HepG2 (cell line): ENCODE results near the gene PDIA4. TPM values are rescaled to one million over a fixed set of nuclear protein-coding genes. Genes with fewer than 3 reads are reported as not detected.
A peak's percentile ranks its signal among the peaks of the same experiment; 100 is the strongest.

Source experiments
- ATAC-seq: fragments of 200-7000 bp; cut with Tn5 transposase; 3 replicates; pipeline ENCODE4 v1.9.1; 2020; ENCODE audit warnings: mild to moderate bottlenecking, moderate library complexity
- BruUV-seq: library from RNA; stranded (reverse); fragments of 400-500 nt; replicated peaks from 2 replicates; lab custom pipeline; 2021; lab: Mats Ljungman, UMichigan
- CTCF ChIA-PET: fragments of 300-600 bp; formaldehyde crosslinking; extraction: SDS; loops from one replicate; lab custom pipeline; 2021; ENCODE audit warnings: low total read pairs, inconsistent platforms, low intra/inter-chr PET ratio; lab: Yijun Ruan, JAX
- POLR2A ChIA-PET: fragments of 350-600 bp; sonication (Branson Sonifier 250); formaldehyde crosslinking; loops from one replicate; lab custom pipeline; 2020; ENCODE audit warnings: antibody characterized with exemption, inconsistent platforms; lab: Yijun Ruan, JAX
- DNase-seq: peaks from one replicate; pipeline ENCODE4 v3.0.0-alpha.2; 2015; ENCODE audit warnings: low spot score
- FAIRE-seq: peaks from 3 replicates; lab custom pipeline; 2011; peaks lifted over from hg19 to GRCh38; lab: Jason Lieb, UNC
- H2AFZ ChIP-seq: one replicate; pipeline ENCODE4 v1.6.1; 2011; ENCODE audit warnings: low read length, inconsistent platforms
- H3K27ac ChIP-seq: fragments of 300-600 bp; 3 replicates; pipeline ENCODE4 v1.8.0; 2011; ENCODE audit warnings: mixed run types, mild to moderate bottlenecking, mixed read lengths, low read length, inconsistent platforms; ENCODE audit not compliant: insufficient read depth; ENCODE audit errors: extremely low read length
- H3K27me3 ChIP-seq, 2 experiments: fragments of 200-600 bp in 1 of 2; 2 replicates in 1 of 2; 3 replicates in 1 of 2; pipeline versions ENCODE4 v1.6.0 to v1.8.0; 2011; ENCODE audit warnings: low read length in 2 of 2, mild to moderate bottlenecking in 2 of 2, moderate library complexity in 2 of 2, inconsistent platforms in 1 of 2; ENCODE audit not compliant: insufficient read depth in 2 of 2, control insufficient read depth in 1 of 2
- H3K36me3 ChIP-seq, 2 experiments: fragments of 200-600 bp in 1 of 2; replicated peaks in 1 of 2; 2 replicates in 1 of 2; 3 replicates in 1 of 2; pipeline versions ENCODE4 v1.5.1 to v1.8.0; 2011; ENCODE audit warnings: low read length in 2 of 2, inconsistent platforms in 1 of 2; ENCODE audit not compliant: insufficient read depth in 2 of 2, control insufficient read depth in 1 of 2
- H3K4me1 ChIP-seq: 2 replicates; pipeline ENCODE4 v1.5.1; 2012; ENCODE audit warnings: low read length, inconsistent platforms; ENCODE audit not compliant: insufficient read depth
- H3K4me2 ChIP-seq: 2 replicates; pipeline ENCODE4 v1.6.0; 2011; ENCODE audit warnings: low read depth, low read length, inconsistent platforms
- H3K4me3 ChIP-seq, 3 experiments: fragments of 200-600 bp in 1 of 3; sonication (generic), shearing (Covaris generic) in 1 of 3; replicated peaks in 1 of 3; 2 replicates each; pipeline ENCODE4 v1.5.1; 2011 to 2016; ENCODE audit warnings: low read length in 3 of 3, inconsistent platforms in 2 of 3, low read depth in 2 of 3, mild to moderate bottlenecking in 2 of 3, control low read depth in 1 of 3, mixed read lengths in 1 of 3; ENCODE audit not compliant: insufficient read depth in 1 of 3
- H3K79me2 ChIP-seq: one replicate; pipeline ENCODE4 v1.6.1; 2011; ENCODE audit warnings: low read length, inconsistent platforms; ENCODE audit not compliant: insufficient read depth
- H3K9ac ChIP-seq: 2 replicates; pipeline ENCODE4 v1.6.0; 2011; ENCODE audit warnings: mild to moderate bottlenecking, low read depth, low read length, inconsistent platforms; ENCODE audit not compliant: insufficient read depth
- H3K9me3 ChIP-seq: 2 replicates; pipeline ENCODE4 v1.5.1; 2012; ENCODE audit warnings: mild to moderate bottlenecking, low read length
- H4K20me1 ChIP-seq: 2 replicates; pipeline ENCODE4 v1.6.0; 2011; ENCODE audit warnings: inconsistent platforms, mild to moderate bottlenecking, low read length, moderate library complexity; ENCODE audit not compliant: insufficient read depth
- CHD4 ChIP-seq: fragments of 200-600 bp; sonication (generic); IDR thresholded peaks from 2 replicates; pipeline ENCODE4 v1.7.0; 2017; ENCODE audit warnings: mild to moderate bottlenecking, low read length, borderline replicate concordance
- ELF3 ChIP-seq: IDR thresholded peaks from 2 replicates; pipeline ENCODE4 v1.6.1; 2016; ENCODE audit warnings: missing genetic modification reagents, missing compliant biosample characterization
- FOXP1 ChIP-seq, 2 experiments: fragments of 450-650 bp in 1 of 2; IDR thresholded peaks; 2 replicates each; pipeline ENCODE4 v1.6.1; 2017 to 2018; ENCODE audit warnings: antibody characterized with exemption in 1 of 2
- HCFC1 ChIP-seq: fragments of 150-350 bp; IDR thresholded peaks from 2 replicates; pipeline ENCODE4 v1.6.1; 2014; ENCODE audit warnings: low read depth, low read length
- NFAT5 ChIP-seq: sonication (generic); formaldehyde crosslinking; IDR thresholded peaks from 2 replicates; pipeline ENCODE4 v1.4.0; 2020; ENCODE audit warnings: missing genetic modification reagents
- NFKB2 ChIP-seq: sonication (generic); formaldehyde crosslinking; IDR thresholded peaks from 2 replicates; pipeline ENCODE4 v1.4.0; 2020; ENCODE audit warnings: missing genetic modification reagents, borderline replicate concordance
- NR2C2 ChIP-seq: sonication (generic); formaldehyde crosslinking; IDR thresholded peaks from 2 replicates; pipeline ENCODE4 v1.4.0; 2020; ENCODE audit warnings: missing genetic modification reagents, mild to moderate bottlenecking, moderate library complexity, borderline replicate concordance
- NR2F1 ChIP-seq, 2 experiments: fragments of 450-650 bp in 1 of 2; formaldehyde crosslinking in 1 of 2; IDR thresholded peaks; 2 replicates each; pipeline versions ENCODE4 v1.5.0 to v1.6.1; 2016 to 2020; ENCODE audit warnings: mild to moderate bottlenecking in 1 of 2, missing compliant biosample characterization in 1 of 2, missing genetic modification reagents in 1 of 2, moderate library complexity in 1 of 2
- SAFB2 ChIP-seq: sonication (generic); formaldehyde crosslinking; IDR thresholded peaks from 2 replicates; pipeline ENCODE4 v1.5.1; 2020; ENCODE audit warnings: missing genetic modification reagents, low read depth, mild to moderate bottlenecking, borderline replicate concordance
- SKIL ChIP-seq: sonication (generic); formaldehyde crosslinking; IDR thresholded peaks from 2 replicates; pipeline ENCODE4 v1.8.0; 2022; ENCODE audit warnings: missing genetic modification reagents, mild to moderate bottlenecking, moderate library complexity, borderline replicate concordance
- SYNCRIP ChIP-seq: fragments of 200-400 bp; formaldehyde crosslinking; IDR thresholded peaks from 2 replicates; pipeline ENCODE4 v1.6.1; 2018; ENCODE audit warnings: mild to moderate bottlenecking, low read depth, low read length; ENCODE audit not compliant: insufficient read depth
- THAP11 ChIP-seq: IDR thresholded peaks from 2 replicates; pipeline ENCODE4 v1.6.1; 2016; ENCODE audit warnings: missing biosample characterization, missing genetic modification reagents
- ZBTB3 ChIP-seq: sonication (generic); formaldehyde crosslinking; IDR thresholded peaks from 2 replicates; pipeline ENCODE4 v1.4.0; 2020; ENCODE audit warnings: low read depth, mild to moderate bottlenecking, moderate library complexity, missing genetic modification reagents, borderline replicate concordance
- ZFP37 ChIP-seq: sonication (generic); formaldehyde crosslinking; IDR thresholded peaks from 2 replicates; pipeline ENCODE4 v1.4.0; 2020; ENCODE audit warnings: missing genetic modification reagents, borderline replicate concordance
- ZMYM3 ChIP-seq: sonication (generic); formaldehyde crosslinking; IDR thresholded peaks from 2 replicates; pipeline ENCODE4 v1.5.1; 2020; ENCODE audit warnings: mild to moderate bottlenecking, missing genetic modification reagents
- ZNF143 ChIP-seq: sonication (generic); formaldehyde crosslinking; IDR thresholded peaks from 2 replicates; pipeline ENCODE4 v1.4.0; 2020; ENCODE audit warnings: missing genetic modification reagents
- ZNF354B ChIP-seq: sonication (generic); formaldehyde crosslinking; IDR thresholded peaks from 2 replicates; pipeline ENCODE4 v1.8.0; 2022; ENCODE audit warnings: mild to moderate bottlenecking, missing genetic modification reagents
- ZNF816 ChIP-seq: sonication (generic); formaldehyde crosslinking; IDR thresholded peaks from 2 replicates; pipeline ENCODE4 v1.8.0; 2022; ENCODE audit warnings: missing genetic modification reagents, mild to moderate bottlenecking, borderline replicate concordance
- ZNF83 ChIP-seq: sonication (generic); formaldehyde crosslinking; IDR thresholded peaks from 2 replicates; pipeline ENCODE4 v1.4.0; 2020; ENCODE audit warnings: missing genetic modification reagents, mild to moderate bottlenecking, borderline replicate concordance
- WGBS: methylation state at CpG from one replicate; pipeline ENCODE4 v1.1.6; 2017; ENCODE audit warnings: low lambda C conversion rate; 5-methylcytosine and 5-hydroxymethylcytosine counted together
- in situ Hi-C: cut with HindIII; loops from 2 replicates; pipeline ENCODE4 v1.10.0; 2017; ENCODE audit warnings: low pct_unique_long_range_greater_than_20kb; ENCODE audit not compliant: extremely low pct_ligation_motif_present
- intact Hi-C: fragments of 100-400 bp; cut with micrococcal nuclease; formaldehyde crosslinking; loops from one replicate; pipeline ENCODE4 v1.10.0; 2022; ENCODE audit not compliant: unreplicated experiment
- polyA plus RNA-seq, 8 experiments: library from polyadenylated mRNA; depleted of rRNA in 3 of 8; stranded (reverse) in 7 of 8; unstranded in 1 of 8; fragments of >200 nt; fragmentation: Illumina TruSeq in 4 of 8; extraction: Trizol in 4 of 8; gene quantifications; 2 replicates each; pipeline versions ENCODE4 v1.2.1 to v1.2.3, GENCODE V29; 2011 to 2016; ENCODE audit warnings: low read depth in 4 of 8, missing spikeins in 1 of 8, mixed read lengths in 1 of 8; ENCODE audit not compliant: insufficient read depth in 1 of 8
- total RNA-seq, 5 experiments: library from RNA; depleted of rRNA; stranded (reverse); fragments of >200 nt; fragmentation: Illumina TruSeq; extraction: Trizol; gene quantifications; 2 replicates each; pipeline ENCODE4 v1.2.3, GENCODE V29; 2016; ENCODE audit warnings: low read depth in 1 of 5

PDIA4 gene
- total and polyA plus RNA-seq, 2 of the 13 experiments (the other 11 are each of a cell fraction or from before 2014, with no cell fraction given): 278 to 402 TPM

- ChIA-PET POLR2A (interaction anchor here (2.4 kb wide), 1 partner anchor 9 kb away, joined by 6 read pairs; no protein-coding TSS in a partner anchor), CTCF (no interaction called here)
- DNase-seq (no peak), FAIRE-seq (no peak), ATAC-seq (peak; percentile 68)
- no peaks in the 10 kb centered on the region for H3K9me3 ChIP-seq
- no TSS peak for BruUV-seq
- H3K27ac ChIP-seq: no peak overlapping the region
- H3K9ac ChIP-seq: no peak overlapping the region
- H3K36me3 ChIP-seq: no peaks in the 10 kb centered on the region
- peaks cover 31% of the 10 kb centered on the region for H3K4me1 ChIP-seq
- in situ Hi-C loops (no loop called here), intact Hi-C loops (no loop called here)
- no peaks in the 10 kb centered on the region; a peak in 1 of 5 replicates for H3K27me3 ChIP-seq
- H3K79me2 ChIP-seq: no peaks in the 10 kb centered on the region
- 26% methylated on average over 2 of the region's 3 CpGs for WGBS
- H3K4me2 ChIP-seq: peak overlapping the region; percentile 64
- peak overlapping the region in 1 of 3 experiments; percentile 53; a peak in 1 of 6 replicates for H3K4me3 ChIP-seq
- H4K20me1 ChIP-seq: no peaks in the 10 kb centered on the region
- H2AFZ ChIP-seq: no peak overlapping the region
- TF ChIP-seq HCFC1 (peak; percentile 52; the same call in 1 of the 2 replicates), NR2F1 (CRISPR knock-in tag; IDR thresholded peaks at IDR 0.05) (no peak), ZFP37 (CRISPR knock-in tag) (no peak), ZNF816 (CRISPR knock-in tag) (no peak), NFAT5 (CRISPR knock-in tag) (no peak), ELF3 (CRISPR knock-in tag) (no peak), ZBTB3 (no peak), NFKB2 (no peak), ZNF354B (CRISPR knock-in tag) (no peak), ZNF83 (no peak), NR2C2 (CRISPR knock-in tag) (0 out of 2 replicates have a peak, but pooled peaks have one; percentile 23), SKIL (CRISPR knock-in tag) (no peak), FOXP1 (IDR thresholded peaks at IDR 0.05) (no peak), FOXP1 (CRISPR knock-in tag; IDR thresholded peaks at IDR 0.05) (no peak), ZNF143 (CRISPR knock-in tag) (peak; percentile 81), THAP11 (CRISPR knock-in tag) (peak; percentile 93), SAFB2 (CRISPR knock-in tag) (no peak), SYNCRIP (no peak), CHD4 (no peak), ZMYM3 (CRISPR knock-in tag) (no peak)
These were observed 52.4 kb downstream of the PDIA4 start for GRCh38 chr7:148975896-148976295.
